GM23338 (cell line): Measurements from ENCODE around the gene PAF1.

ENCODE experiments used
- EZH2 ChIP-seq: fragments of 200-600 bp; sonication (generic); IDR thresholded peaks from one replicate; pipeline ENCODE4 v1.8.0; 2017; ENCODE audit warnings: antibody characterized with exemption, mild to moderate bottlenecking, low read depth; ENCODE audit not compliant: unreplicated experiment
- ZNF331 ChIP-seq: fragments of 250-450 bp; sonication (Bioruptor Pico); IDR thresholded peaks from 2 replicates; pipeline ENCODE4 v1.5.0; 2020; ENCODE audit warnings: low read depth, mild to moderate bottlenecking, moderate library complexity
- TF ChIP-seq, protein P1 (sequence below), 2 experiments: fragments of 200-600 bp in 1 of 2; sonication (generic) in 1 of 2; conservative IDR thresholded peaks; 2 replicates each; pipeline versions ENCODE4 v1.5.1 to v1.6.1; 2016 to 2017; ENCODE audit warnings: antibody characterized with exemption in 2 of 2, low read depth in 2 of 2, mild to moderate bottlenecking in 2 of 2, moderate library complexity in 1 of 2
- TF ChIP-seq, protein P2 (sequence below): IDR thresholded peaks from one replicate; pipeline ENCODE4 v1.6.1; 2018; ENCODE audit warnings: antibody characterized with exemption; ENCODE audit not compliant: unreplicated experiment

- TF ChIP-seq, protein P1, sequence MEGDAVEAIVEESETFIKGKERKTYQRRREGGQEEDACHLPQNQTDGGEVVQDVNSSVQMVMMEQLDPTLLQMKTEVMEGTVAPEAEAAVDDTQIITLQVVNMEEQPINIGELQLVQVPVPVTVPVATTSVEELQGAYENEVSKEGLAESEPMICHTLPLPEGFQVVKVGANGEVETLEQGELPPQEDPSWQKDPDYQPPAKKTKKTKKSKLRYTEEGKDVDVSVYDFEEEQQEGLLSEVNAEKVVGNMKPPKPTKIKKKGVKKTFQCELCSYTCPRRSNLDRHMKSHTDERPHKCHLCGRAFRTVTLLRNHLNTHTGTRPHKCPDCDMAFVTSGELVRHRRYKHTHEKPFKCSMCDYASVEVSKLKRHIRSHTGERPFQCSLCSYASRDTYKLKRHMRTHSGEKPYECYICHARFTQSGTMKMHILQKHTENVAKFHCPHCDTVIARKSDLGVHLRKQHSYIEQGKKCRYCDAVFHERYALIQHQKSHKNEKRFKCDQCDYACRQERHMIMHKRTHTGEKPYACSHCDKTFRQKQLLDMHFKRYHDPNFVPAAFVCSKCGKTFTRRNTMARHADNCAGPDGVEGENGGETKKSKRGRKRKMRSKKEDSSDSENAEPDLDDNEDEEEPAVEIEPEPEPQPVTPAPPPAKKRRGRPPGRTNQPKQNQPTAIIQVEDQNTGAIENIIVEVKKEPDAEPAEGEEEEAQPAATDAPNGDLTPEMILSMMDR (conservative IDR thresholded peaks at IDR 0.05; ENCODE audit: low read depth in 2 of 2) = peak; percentile 91 to 100
- TF ChIP-seq EZH2 = no peak
- TF ChIP-seq ZNF331 (CRISPR knock-in tag) = no peak
- TF ChIP-seq, protein P2, sequence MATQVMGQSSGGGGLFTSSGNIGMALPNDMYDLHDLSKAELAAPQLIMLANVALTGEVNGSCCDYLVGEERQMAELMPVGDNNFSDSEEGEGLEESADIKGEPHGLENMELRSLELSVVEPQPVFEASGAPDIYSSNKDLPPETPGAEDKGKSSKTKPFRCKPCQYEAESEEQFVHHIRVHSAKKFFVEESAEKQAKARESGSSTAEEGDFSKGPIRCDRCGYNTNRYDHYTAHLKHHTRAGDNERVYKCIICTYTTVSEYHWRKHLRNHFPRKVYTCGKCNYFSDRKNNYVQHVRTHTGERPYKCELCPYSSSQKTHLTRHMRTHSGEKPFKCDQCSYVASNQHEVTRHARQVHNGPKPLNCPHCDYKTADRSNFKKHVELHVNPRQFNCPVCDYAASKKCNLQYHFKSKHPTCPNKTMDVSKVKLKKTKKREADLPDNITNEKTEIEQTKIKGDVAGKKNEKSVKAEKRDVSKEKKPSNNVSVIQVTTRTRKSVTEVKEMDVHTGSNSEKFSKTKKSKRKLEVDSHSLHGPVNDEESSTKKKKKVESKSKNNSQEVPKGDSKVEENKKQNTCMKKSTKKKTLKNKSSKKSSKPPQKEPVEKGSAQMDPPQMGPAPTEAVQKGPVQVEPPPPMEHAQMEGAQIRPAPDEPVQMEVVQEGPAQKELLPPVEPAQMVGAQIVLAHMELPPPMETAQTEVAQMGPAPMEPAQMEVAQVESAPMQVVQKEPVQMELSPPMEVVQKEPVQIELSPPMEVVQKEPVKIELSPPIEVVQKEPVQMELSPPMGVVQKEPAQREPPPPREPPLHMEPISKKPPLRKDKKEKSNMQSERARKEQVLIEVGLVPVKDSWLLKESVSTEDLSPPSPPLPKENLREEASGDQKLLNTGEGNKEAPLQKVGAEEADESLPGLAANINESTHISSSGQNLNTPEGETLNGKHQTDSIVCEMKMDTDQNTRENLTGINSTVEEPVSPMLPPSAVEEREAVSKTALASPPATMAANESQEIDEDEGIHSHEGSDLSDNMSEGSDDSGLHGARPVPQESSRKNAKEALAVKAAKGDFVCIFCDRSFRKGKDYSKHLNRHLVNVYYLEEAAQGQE = no peak
Measured at GRCh38 chr19:39411832-39412099, 20.9 kb upstream of the PAF1 start.
